ENCODE data around the gene ADARB2. TPM values are rescaled to one million over a fixed set of nuclear protein-coding genes. Genes with fewer than 3 reads are reported as not detected.
A peak's percentile ranks its signal among the peaks of the same experiment; 100 is the strongest.

ADARB2 gene
- total RNA-seq, 4 donors from 2014 or later: 0.32 to 1.6 (median 0.80) TPM

DNA sequence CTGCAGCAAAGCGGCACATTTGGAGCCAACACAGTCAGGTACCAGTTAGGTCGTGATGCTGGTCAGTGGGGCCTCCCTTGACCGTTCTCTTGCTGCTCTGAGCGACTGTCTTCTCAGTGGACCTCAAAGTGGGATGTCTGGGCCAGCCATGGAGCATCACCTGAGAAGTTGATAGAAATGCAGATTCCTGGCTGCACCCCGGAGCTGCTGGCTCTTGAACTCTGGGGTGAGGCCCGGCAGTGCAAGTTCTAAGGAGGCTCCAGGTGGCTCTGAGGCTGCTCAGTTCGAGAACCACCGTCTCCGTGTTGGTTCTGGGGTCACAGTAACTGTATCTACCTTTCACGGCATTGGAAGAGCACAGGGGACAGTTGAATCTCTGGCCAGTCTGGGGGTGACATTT is 533.6 kb downstream of the ADARB2 start:
- no peak overlapping the region for H3K27ac ChIP-seq
- no peak for DNase-seq (ENCODE audit: low spot score in 2 of 2)
- peaks cover 6% of the 10 kb centered on the region for H3K27me3 ChIP-seq
- WGBS: 90% methylated on average over 8 of the region's 10 CpGs
- H3K36me3 ChIP-seq: no peaks in the 10 kb centered on the region
- H3K4me3 ChIP-seq: no peak overlapping the region
- H3K4me1 ChIP-seq: no peaks in the 10 kb centered on the region
- H3K9me3 ChIP-seq: no peaks in the 10 kb centered on the region
- TF ChIP-seq POLR2A (IDR thresholded peaks at IDR 0.05): no peak
- TF ChIP-seq CTCF (IDR thresholded peaks at IDR 0.05): no peak
- no peak for TF ChIP-seq POLR2AphosphoS5 (IDR thresholded peaks at IDR 0.05)
- TF ChIP-seq EP300 (IDR thresholded peaks at IDR 0.05): no peak

DNA sequence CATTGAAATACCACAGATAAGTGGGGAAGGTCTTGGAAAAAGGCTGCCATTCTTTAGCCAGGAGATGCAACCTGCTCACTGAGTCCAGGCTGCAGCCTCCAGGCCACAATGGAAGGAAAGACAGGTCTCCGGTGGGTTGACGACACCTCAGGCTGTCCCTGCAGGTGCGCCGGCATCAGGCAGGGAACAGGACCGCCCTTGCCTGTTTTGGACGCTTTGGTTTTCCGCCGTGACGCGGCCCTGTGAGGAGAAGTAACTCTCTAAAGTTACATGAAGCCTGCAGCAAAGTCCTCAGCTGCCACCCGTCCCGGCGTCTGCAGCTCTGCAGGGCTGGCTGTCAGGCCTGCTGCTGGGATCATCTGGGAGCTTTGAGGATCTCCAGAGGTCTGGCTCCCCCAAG is 534.1 kb downstream of the ADARB2 start:
- no peaks in the 10 kb centered on the region for H3K36me3 ChIP-seq

GRCh38 chr10:1202343-1202742 is 535.0 kb downstream of the ADARB2 start:
- peaks cover 6% of the 10 kb centered on the region for H3K27me3 ChIP-seq
- H3K9me3 ChIP-seq: no peaks in the 10 kb centered on the region
- no peak for DNase-seq (ENCODE audit: low spot score in 2 of 2)
- WGBS: 89% methylated on average over 10 of the region's 11 CpGs
- H3K36me3 ChIP-seq: no peaks in the 10 kb centered on the region
- no peak overlapping the region for H3K4me3 ChIP-seq
- TF ChIP-seq POLR2A (IDR thresholded peaks at IDR 0.05) (no peak), EP300 (IDR thresholded peaks at IDR 0.05) (no peak), CTCF (IDR thresholded peaks at IDR 0.05) (no peak), POLR2AphosphoS5 (IDR thresholded peaks at IDR 0.05) (no peak)
- H3K27ac ChIP-seq: no peak overlapping the region
- H3K4me1 ChIP-seq: no peaks in the 10 kb centered on the region

More for the DNA sequence above, 534.1 kb downstream of the ADARB2 start:
- no peak for TF ChIP-seq POLR2AphosphoS5 (IDR thresholded peaks at IDR 0.05)
- TF ChIP-seq EP300 (IDR thresholded peaks at IDR 0.05): no peak
- TF ChIP-seq POLR2A (IDR thresholded peaks at IDR 0.05): no peak
- TF ChIP-seq CTCF (IDR thresholded peaks at IDR 0.05): no peak
- peaks cover 6% of the 10 kb centered on the region for H3K27me3 ChIP-seq
- no peaks in the 10 kb centered on the region for H3K4me1 ChIP-seq
- H3K27ac ChIP-seq: no peak overlapping the region
- no peak overlapping the region for H3K4me3 ChIP-seq
- 80% methylated on average over 13 of the region's 13 CpGs for WGBS
- no peak for DNase-seq (ENCODE audit: low spot score in 2 of 2)
- H3K9me3 ChIP-seq: no peaks in the 10 kb centered on the region

DNA sequence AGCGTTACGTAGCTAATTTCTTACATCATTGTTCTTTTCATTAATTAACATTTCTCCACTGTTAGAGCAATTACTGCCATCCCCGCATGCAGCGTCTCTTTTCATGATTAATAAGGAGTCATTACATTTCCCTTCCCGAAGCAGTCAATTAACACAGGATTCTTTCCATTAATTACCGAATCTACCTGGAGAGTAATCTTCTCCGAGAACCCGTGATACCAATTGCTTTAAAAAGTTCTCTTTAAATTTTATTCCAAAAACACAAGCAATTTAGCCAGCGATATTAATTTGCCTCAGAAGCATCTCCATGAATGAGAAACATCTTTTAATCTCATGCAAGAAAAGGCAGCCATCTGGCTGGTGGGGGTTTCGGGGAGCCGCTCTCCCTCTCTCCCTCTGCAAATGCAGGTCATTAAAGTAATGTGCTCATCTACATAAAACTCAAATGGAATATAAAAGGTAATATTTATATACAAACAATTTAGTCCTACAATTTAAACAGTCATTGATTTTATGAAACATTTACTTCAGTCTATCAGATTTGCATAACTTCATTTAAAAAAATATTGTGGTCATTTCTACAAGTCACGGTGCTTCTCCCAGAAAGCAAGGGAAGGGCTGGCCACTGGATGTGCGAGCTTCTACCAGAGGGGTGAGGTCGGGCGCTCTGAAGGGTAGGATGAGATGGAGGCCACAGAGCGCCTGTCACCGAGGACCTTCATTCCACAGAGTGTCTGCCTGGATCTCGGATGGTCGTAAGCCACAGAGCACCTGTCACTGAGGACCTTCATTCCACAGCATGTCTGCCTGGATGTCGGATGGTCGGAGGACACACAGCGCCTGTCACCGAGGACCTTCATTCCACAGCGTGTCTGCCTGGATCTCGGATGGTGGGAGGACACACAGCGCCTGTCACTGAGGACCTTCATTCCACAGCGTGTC is 536.2 kb downstream of the ADARB2 start:
- Histone ChIP-seq H3K4me3 (no peak overlapping the region), H3K36me3 (no peaks in the 10 kb centered on the region), H3K27me3 (peaks cover 6% of the 10 kb centered on the region), H3K27ac (no peak overlapping the region), H3K9me3 (no peaks in the 10 kb centered on the region), H3K4me1 (no peaks in the 10 kb centered on the region)
- 79% methylated on average over 22 of the region's 27 CpGs for WGBS
- TF ChIP-seq EP300 (IDR thresholded peaks at IDR 0.05) (no peak), POLR2A (IDR thresholded peaks at IDR 0.05) (no peak), POLR2AphosphoS5 (IDR thresholded peaks at IDR 0.05) (no peak), CTCF (IDR thresholded peaks at IDR 0.05) (no peak)
- peak; percentile 37 to 64 for DNase-seq (ENCODE audit: low spot score in 2 of 2)

- peak; percentile 46 to 76 for DNase-seq (ENCODE audit: low spot score in 2 of 2)
- TF ChIP-seq POLR2A (IDR thresholded peaks at IDR 0.05): no peak
- no peak for TF ChIP-seq CTCF (IDR thresholded peaks at IDR 0.05)
- no peak for TF ChIP-seq POLR2AphosphoS5 (IDR thresholded peaks at IDR 0.05)
- TF ChIP-seq EP300 (IDR thresholded peaks at IDR 0.05): no peak
These were observed 537.2 kb downstream of the ADARB2 start for GRCh38 chr10:1199897-1200721.

More at GRCh38 chr10:1199897-1200721, 537.2 kb downstream of the ADARB2 start:
- no peaks in the 10 kb centered on the region for H3K9me3 ChIP-seq
- no peak overlapping the region for H3K4me3 ChIP-seq
- H3K36me3 ChIP-seq: no peaks in the 10 kb centered on the region
- H3K27ac ChIP-seq: no peak overlapping the region
- peaks cover 9% of the 10 kb centered on the region for H3K27me3 ChIP-seq
- H3K4me1 ChIP-seq: no peaks in the 10 kb centered on the region
- WGBS: 81% methylated on average over 17 of the region's 24 CpGs

All from suprapubic skin (tissue), 4 donors.